Epidermal melanocyte (primary cell): ENCODE measurements around the gene KCTD14.
"Not testable (repeated sequence)": the region's sequence is repeated elsewhere in the genome, so short reads cannot be mapped to it uniquely, and the experiment has no call there.

Experiments
- DNase-seq: peaks from one replicate; pipeline ENCODE4 v3.0.0; 2011; ENCODE audit warnings: low spot score; ENCODE audit not compliant: insufficient read length

KCTD14 gene

DNA sequence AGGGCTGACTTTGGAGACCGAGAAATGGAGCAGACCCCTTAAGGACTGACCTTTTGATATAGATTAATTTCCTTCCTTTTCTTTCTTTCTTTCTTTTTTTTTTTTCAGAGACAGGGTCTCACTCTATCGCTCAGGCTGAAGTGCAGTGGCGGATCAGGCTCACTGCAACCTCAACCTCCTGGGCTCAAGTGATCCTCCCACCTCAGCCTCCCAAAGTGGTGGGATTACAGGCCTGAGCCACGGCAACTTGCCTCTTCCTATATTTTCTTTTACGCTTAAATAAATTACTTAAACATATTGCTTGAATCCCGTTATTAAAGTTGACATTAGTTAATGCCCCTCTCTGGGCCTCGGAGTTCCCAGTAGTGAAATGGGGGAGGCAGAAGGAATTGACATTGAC, 350 bp upstream of the KCTD14 start:
- no peak for DNase-seq

DNA sequence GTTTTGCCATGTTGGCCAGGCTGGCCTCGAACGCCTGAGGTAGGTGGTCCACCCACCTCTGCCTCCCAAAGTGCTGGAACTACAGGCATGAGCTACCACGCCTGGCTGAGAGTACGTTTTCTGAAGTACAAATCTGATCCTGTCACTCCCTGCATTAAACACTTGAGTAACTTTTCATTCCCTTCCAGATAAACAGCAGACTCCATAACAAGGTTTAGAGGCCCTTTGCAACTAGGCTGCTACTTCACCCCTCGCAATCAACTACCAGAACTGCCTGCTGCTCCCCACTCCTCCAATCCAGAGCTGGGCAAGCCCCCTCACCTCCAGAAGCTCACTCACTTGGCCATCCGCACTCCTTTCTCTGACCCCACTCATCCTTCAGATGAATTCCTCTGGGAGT, 1.5 kb downstream of the KCTD14 start:
- DNase-seq, result no peak

DNA sequence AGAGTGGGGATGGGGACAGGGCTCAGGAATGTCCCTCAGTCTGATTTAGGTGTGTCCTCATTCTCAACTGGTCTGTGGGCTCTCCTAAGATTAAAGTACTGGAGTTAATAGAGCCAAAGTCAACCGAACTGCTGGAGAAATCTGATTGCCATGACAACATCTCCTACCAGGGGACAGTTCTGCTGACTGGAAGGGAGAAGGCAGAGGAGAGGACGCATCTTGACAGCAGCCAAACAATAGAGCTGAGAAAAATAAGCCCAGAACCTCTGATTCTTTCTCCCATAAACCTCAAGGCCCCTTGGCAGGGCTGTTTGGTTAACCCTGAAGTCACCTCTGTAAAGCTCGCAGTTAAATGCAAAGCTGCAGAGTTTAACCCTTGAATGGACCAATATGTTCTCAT, 2.8 kb downstream of the KCTD14 start:
- no peak for DNase-seq

DNA sequence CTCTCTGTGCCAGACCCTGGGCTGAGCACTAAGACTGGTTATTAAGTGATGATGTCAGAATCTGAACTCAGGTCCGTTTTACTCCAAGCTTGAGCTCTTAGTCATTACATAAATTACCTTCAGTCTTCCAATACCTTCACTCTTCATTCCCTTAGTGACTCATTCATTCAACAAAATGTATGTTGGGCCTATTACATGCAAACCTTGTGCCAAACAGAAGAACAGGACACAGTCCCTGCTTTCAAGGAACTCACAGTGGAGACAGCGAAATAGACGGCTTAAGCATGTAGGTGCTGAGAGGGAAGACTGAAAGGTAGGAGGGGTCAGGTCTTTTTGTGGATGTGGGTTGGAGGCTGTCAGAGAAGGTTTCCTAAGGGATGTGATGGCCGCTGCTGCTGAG, 3.3 kb downstream of the KCTD14 start:
- no peak for DNase-seq

DNA sequence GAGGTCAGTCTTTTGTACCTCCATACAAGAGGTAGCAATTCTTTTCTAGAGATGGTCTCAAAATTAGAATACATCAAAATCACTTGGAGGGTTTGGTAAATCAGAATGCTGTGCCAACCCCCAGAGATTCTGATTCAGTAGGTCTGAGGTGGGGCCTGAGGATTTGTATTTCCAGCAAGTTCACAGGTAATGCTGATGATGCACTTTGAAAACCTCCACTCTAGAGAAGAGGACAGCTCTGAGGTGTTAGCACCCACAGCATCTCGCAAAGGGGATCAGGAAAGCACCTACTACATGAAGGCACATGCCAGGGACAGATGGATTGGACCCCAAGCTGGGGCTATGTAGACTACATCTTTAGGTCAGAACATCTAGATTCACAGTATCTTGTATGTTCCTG, 7.2 kb downstream of the KCTD14 start:
- no peak for DNase-seq

DNA sequence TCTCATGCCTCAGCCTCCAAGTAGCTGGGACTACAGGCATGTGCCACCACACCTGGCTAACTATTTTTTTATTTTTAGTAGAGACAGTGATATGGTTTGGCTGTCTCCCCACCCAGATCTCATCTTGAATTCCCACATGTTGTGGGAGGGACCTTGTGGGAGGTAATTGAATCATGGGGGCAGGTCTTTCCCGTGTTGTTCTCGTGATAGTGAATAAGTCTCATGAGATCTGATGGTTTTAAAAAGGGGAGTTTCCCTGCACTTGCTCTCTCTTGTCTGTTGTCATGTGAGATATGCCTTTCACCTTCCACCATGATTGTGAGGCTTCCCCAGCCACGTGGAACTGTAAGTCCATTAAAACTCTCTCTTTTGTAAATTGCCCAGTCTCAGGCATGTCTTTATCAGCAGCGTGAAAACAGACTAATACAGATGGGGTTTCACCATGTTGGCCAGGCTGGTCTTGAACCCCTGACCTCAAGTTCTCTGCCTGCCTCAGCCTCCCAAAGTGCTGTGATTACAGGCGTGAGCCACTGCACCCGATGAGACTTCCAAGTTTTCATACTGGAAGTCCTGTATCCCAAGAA, 8.0 kb downstream of the KCTD14 start:
- not testable (repeated sequence) for DNase-seq

DNA sequence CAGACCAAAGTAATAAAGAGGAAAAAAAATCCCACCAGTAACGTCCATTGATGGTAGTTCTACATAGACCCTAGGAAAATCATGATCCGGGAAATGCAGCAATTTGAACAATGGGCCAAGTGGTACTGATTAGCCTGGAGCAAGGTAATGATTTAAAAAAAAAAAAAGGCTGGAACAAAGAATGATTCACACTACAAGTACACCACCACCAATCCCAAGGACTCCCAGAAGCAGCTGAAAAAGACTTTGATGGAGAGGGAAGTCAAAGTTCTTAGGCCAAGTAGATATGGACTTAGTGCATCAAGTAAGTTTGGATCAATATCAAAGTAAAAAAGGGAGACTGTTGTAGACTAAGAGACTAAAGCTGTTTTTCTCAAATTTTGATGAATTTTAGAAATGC, 11.8 kb downstream of the KCTD14 start:
- DNase-seq, result no peak

DNA sequence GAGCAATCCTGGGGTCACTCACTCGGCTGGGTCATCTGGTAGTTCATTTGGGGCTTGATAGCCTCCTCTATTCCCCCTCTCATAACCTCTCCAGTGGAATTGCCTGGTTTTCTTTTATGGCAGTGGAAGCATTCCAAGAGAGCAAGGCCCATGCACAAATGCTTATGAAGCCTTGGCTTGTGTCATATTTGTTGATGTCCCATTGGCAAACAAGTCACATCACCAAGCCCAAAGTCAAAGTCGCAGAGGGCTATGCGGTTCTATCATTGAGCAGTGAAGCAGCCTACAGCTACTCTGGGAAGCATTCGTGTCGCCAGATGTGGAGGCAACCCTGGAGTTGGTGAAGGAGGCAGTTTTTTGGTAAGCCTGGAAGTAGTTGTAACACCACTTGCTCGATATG, 12.3 kb downstream of the KCTD14 start:
- no peak for DNase-seq

DNA sequence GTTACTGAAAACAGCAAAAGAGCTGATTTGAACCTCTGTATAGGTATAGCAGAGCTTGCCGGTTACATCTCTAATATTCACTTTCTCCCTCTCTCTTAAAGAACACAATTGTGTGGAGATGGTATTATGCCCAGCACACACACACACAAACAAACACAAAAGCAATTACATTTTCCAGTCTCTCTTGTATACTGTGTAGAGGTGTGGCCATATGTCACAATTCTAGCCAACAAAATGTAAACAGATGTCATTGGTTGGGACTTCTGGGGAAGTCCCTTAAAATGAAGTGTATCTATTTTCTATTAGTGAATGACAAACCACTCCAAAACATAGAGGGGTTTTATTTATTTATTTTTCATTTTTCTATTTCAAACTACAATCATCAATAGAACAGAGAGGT, 12.8 kb downstream of the KCTD14 start:
- no peak for DNase-seq

DNA sequence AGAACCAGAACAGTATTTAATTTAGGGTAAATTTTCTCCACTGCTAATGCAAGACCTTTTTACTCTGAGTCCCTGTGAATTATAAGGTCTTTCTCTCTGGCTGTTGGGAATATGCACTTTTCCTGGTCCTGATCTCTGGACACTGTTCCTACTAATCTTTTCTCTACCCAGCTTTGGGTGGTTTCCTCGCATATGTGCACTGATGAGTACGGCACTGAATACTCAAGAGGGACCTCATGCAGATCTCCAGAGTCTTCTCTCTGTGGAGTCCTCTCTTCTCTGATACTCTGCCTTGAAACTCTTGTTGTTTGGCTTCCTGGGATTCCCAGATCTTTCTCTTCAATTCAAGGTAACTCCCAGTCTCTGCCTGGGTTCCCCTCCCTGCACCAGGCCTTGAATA, 14.0 kb downstream of the KCTD14 start:
- DNase-seq, result no peak

DNA sequence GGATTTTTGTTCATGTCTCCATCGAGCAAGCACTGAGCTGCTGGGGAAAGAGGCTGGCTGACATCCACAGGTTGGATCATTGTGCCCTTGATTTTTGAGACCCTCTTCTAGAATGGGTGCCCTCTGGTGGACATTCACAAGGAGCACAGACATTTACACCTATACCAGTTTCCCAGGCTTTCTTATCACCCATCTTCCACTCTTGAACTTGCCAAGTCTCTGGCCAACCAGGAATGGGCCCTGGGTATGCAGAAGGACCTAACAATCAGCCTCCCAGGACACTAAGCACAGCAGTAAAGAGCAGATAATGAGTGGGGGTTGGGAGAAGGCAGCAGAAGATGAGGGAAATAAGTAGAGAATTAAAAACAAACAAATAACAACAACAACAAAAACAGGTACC, 22.9 kb downstream of the KCTD14 start:
- no peak for DNase-seq

DNA sequence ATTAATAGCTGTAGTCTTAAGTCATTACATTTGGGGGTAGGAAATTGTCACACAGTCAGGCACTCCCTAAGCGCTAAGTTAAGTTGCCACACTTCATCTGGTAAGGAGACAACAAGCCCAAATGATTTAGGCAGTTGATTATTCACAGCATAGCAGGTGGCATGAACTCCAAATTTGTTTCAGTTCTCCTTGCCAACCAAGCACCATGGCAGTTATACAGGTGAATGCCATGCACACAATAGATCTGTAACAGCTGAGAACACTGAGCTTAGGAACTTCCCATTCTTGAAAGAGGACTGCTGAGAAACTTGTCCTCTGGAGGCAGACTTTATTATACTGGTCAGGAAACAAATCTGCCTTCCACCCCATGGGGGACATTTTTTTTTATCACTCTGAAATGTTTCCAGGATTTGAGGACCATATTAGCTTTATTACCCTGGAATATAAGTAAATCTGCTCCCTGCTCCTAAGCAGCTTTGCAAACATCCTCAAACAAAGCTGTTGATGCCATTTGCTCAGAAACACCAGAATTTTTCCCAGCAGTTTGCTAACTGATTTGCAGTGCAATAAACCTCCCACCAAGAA, 23.5 kb downstream of the KCTD14 start:
- no peak for DNase-seq

DNA sequence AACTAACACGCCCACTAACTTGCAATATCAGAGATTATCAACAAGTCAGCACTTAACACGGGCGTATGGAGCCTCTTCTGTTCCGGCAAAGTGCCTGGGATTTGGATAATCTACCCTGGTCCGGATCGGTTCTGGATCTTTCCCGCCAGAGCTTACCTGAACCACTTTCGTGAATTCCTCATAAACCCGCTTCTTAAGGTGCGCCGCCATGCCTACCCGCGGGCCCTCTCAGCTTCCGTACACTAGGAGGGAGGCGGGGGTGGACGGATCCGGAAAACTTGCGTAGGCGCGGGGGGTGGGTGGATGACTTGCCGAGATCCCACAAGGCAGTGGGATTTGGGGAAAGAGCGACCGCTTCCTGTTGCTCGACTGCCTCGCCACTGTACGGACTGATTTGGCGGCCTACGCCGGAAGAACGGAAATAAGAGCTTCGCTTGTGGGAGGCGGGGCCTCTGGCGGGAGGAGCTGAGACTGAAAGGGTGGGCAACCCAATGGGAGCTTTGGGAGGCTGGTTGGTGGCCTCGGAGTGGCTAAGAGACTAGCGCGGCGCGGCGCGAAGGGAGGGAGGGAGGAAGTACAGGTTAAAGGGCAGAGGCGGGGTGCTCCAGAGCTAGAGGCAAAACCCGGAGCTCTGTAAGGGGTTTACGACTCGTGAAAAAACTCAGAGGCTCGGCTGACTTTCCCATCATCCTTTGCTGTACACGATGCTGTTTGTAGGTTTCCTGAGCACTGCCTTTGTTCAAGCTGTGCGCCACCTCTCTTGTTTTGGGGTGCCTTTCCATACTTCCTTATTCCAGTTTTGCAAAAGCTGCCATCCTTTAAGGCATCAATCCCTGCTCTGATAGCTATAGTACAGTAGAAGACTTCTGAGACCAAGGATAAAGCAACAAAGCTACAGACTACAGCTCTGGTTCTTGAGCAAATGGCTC, 28.4 kb downstream of the KCTD14 start, which contains the start of gene INTS4:
TSS of gene INTS4 (minus strand) at position 235 of the 929 bp plus-strand sequence. CDS start at position 210, 25 bp downstream.
- peak; percentile 93 for DNase-seq

DNA sequence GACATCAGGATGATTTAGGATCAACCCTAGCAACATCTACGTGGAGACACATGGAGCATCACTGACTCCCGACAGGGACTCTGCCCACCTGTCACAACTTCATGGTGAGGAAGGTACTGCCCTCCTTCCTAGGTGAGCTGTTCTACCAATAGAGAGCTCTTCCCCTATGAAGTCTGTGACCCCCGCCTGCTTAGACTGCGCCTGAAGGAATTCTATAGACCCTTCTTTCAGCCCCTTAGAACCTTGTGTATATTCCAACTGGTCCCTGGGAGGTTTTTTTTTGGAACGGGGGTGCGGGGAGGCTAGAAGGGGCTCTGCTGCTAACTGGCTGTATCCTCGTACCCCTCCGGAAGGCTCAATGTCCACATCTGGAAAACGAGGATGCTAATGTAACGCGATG, 29.2 kb downstream of the KCTD14 start:
- DNase-seq, result no peak

DNA sequence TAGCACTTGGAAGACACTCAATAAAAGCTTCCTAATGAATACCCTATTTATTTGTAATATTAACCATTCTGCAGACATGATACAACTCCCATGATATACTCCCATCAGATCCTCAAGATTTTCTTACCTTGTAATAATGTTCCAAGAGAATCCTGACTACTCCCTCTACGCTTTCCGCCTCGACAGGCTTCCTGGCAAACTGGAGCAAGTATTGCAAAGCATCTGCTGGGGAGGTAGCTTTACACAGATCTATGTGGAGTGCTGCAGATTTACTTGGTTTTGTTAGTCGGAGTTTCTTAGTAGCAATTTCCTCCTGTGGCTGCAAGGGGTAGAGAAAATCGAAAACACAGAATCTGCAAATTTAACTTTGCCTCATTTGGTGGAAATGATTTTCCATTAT, 32.1 kb downstream of the KCTD14 start:
- no peak for DNase-seq

DNA sequence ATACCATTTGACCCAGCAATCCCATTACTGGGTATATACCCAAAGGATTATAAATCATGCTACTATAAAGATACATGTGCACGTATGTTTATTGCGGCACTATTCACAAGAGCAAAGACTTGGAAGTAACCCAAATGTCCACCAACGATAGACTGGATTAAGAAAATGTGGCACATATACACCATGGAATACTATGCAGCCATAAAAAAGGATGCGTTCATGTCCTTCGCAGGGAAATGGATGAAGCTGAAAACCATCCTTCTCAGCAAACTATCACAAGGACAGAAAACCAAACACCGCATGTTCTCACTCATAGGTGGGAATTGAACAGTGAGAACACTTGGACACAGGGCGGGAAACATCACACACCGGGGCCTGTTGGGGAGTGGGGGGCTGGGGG, 36.6 kb downstream of the KCTD14 start:
- not testable (repeated sequence) for DNase-seq

DNA sequence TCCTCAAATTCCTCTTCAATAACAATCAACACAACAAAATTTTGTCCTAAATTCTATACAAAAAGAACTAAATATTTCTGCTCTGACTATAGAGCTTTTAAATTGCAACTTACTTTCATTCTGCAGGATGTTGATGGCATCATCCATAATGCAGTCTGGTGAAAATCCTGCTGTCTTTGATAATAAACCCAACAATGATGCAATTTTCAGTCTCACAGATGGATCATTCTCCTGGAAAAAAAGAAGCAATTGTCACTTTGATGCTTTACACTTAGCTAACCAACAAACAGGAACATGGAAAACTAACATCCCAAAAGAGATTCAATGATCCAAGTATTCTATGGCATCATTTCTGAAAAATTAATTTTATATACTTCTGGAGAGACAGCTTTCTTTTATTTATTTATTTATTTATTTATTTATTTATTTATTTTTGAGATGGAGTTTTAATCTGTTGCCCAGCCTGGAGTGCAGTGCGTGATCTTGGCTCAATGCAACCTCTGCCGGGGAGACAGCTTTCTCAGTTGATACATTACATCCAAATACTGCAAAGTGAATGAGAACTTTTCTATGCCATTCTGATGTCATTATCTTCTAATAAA, 41.6 kb downstream of the KCTD14 start:
- no peak for DNase-seq

DNA sequence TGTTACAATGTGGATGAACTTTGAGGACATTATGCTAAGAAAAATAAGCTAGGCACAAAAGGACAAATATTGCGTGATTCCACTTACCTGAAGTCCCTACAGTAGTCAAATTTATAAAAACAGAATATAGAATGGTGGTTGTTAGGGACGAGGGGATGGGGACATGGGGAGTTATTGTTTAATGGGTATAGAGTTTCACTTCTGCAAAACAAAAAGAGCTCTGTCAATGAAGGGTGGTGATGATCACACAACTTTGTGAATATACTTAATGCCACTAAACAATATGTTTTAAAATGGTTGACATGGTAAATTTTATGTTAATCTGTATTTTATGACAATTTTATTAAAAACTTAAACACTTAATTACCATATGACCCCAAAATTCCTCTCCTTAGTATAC, 54.7 kb downstream of the KCTD14 start:
- DNase-seq, result no peak

DNA sequence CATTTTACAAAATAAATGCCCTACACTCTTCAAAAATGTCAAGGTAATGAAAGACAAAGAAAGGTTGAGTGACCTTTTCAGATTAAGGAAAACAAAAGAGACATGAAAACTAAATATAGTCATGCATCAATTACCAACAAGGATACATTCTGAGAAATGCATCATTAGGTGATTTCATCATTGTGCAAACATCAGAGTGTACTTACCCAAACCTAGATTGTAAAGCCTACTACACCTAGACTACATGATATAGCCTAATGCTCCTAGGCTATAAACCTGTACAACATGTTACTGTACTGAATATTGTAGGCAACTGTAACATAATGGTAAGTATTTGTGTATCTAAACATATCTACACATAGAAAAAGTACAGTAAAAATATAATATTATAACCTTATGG, 55.3 kb downstream of the KCTD14 start:
- no peak for DNase-seq

DNA sequence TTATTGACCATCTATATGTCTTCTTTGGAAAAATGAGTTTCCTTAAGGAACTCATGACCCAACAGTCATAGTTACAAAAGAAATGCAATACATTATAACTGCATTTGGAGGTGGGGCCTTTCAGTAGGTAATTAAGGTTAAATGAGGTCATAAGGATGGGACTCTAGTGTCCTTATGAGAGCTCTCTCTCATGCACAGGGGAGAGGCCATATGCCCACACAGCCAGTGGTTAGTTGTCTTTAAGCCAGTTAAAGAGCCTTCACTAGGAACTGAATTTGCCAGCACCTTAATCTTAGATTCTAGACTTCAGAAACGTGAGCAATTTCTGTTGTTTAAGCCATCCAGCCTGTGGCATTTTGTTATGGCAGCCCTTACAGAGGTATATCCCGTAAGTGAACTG, 56.0 kb downstream of the KCTD14 start:
- DNase-seq, result no peak

DNA sequence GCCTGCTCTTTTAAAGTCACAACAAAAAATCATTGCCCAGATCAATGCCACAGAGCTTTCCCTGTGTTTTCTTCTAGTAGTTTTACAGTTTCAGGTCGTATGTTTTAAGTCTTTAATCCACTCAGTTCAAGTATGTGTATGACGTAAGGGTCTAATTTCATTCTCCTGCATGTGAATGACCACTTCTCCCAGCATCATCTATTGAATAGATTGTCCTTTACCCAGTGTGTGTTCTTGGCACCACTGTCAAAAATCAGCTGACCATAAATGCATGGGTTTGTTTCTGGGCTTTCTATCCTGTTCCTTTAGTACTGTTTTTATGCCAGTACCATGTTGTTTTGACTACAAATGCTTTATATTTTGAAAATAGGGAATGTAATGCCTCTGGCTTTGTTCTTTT, 56.7 kb downstream of the KCTD14 start:
- DNase-seq, result peak; percentile 16
